Limb (tissue), 2 donors: ENCODE data around the gene ETNPPL.

Source experiments
- DNase-seq, 2 donors: peaks; one replicate each; pipeline ENCODE4 v3.0.0-alpha.2; 2016; ENCODE audit errors: extremely low spot score in 2 of 2

Gene ETNPPL

GRCh38 chr4:108700081-108700757 is 62.6 kb downstream of the ETNPPL start:
- DNase-seq: no peak

- no peak for DNase-seq
Measured at GRCh38 chr4:108696160-108696559, 66.7 kb downstream of the ETNPPL start.

GRCh38 chr4:108695062-108695461 is 67.8 kb downstream of the ETNPPL start:
- no peak for DNase-seq

- DNase-seq: no peak
Measured at GRCh38 chr4:108694423-108694822, 68.4 kb downstream of the ETNPPL start.

- no peak for DNase-seq
Measured at GRCh38 chr4:108693819-108694218, 69.0 kb downstream of the ETNPPL start.

GRCh38 chr4:108693211-108693610 is 69.6 kb downstream of the ETNPPL start:
- DNase-seq: no peak
